GM21529 (cell line): ENCODE results near the gene ATF7.
"Not testable (repeated sequence)": the region's sequence is repeated elsewhere in the genome, so short reads cannot be mapped to it uniquely, and the experiment has no call there.

Source experiments
- ATAC-seq: cut with Tn5 transposase; IDR thresholded peaks from one replicate; pipeline ENCODE4 v1.9.1; 2021; ENCODE audit not compliant: unreplicated experiment

ATF7 gene

DNA sequence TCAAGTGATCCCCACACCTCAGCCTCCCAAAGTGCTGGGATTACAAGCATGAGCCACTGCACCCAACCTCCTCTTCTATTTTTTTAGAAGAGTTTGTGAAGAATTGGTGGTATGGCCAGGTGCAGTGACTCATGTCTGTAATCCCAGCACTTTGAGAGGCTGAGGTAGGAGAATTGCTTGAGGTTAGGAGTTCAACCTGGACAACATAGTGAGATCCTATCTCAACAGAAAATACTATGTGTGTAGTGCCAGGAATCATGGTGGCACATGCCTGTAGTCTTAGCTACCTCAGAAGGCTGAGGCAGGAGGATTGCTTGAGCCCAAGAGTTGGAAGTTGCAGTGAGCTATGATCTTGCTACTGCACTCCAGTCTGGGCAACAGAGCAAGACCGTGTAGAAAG lies 5.5 kb upstream of the ATF7 start:
- ATAC-seq: no peak

GRCh38 chr12:53627919-53628318 lies 1.7 kb upstream of the ATF7 start:
- ATAC-seq: no peak

GRCh38 chr12:53626702-53627169 lies 554 bp upstream of the ATF7 start:
- no peak for ATAC-seq

DNA sequence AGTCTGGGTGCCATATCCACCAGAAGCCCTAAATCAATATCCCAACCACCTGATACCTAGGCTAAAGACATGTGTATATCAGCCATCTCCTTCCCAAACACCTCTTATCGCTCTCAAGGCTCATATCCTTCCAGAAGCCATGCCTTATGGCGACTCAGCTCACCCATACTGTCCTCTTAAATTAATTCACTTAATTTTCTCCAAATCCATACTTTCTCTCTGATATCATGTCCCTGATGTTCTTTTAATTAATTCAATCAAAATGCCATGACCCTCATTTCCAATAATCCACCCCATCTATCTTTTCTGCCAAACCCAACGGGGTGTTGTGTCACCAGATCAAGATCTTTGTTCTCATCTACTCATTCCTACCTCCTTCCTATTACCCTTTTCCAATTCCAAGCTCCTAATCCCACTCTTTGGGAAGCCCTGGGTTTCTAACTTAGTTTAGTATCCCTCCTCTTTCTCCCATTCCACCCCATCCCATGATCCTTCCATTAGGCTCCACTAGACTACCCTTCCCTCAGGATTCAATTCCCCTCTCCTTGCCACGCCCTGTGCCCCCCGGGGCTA lies 723 bp downstream of the ATF7 start:
- ATAC-seq: no peak

- ATAC-seq: no peak
Observed at GRCh38 chr12:53624956-53625355, 1.2 kb downstream of the ATF7 start.

DNA sequence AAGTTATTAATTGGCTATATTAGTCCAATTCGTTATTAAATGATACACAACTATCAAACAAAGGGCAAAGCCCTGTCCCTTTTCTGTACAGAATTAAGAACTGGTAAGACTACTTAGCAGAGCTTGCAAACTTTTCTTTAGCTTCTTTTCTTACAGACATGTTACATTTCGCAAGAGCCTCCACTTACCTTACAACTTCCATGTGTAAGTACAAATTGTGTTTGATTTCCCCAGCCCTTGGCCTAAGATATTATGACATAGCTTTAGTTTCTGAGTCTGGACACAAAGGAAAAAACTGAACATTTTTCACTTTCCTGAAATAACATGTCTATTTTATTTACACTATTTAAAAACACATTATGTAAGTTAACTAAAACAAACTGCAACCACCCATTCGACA lies 1.7 kb downstream of the ATF7 start:
- no peak for ATAC-seq

DNA sequence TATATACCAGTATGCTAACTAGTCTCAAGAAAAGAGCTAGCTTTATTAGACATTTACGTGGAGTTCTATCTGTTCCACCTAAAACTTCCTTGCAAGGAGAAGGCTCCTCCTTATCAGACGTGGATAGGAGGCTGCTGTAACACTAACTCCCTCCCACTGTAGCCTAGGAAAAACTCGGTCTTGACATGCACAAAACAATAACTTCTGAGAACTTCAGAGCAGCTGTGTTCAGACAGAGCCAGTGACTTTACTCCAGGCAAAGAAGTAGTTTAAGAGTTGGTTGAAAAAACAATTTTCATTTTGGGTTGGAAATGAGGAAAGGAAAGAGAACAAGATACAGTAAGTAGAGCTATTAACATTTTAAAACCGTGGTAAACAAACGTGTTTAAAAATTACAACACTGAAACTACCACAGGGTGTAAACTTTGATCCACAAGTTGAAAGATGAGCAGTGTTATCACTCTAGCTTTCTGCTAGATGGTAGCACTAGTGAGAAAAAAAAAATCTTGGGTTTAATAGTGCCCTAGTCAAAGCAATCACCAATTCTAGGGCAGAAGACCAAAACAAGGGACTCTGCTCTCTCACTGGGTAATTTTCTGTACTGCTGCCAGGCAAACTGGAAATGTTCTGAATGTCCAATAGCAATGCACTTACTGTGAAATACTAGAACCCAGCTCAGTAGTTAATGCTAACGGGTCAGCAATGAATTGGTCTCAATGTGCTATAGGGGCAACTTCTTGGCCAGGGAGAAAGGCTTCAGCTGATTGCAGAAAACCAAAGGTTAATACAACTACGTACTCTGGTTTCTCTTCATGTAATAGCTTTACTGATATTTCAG lies 2.4 kb downstream of the ATF7 start:
- no peak for ATAC-seq

DNA sequence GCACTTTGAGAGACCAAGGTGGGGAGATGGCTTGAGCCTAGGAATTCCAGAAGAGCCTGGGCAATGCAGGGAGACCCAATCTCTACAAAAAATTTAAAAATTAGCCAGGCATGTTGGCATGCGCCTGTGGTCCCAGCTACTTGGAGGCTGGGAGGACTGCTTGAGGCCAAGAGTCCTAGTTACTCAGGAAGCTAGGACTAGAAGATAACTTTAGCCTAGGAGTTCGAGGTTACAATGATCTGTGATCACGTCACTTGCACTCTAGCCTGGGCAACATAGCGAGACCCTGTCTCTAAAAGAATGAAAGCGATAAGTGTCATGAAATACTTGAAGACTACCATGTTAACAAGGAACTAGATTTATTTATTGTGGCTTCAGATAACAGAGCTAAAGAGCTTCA lies 3.5 kb downstream of the ATF7 start:
- ATAC-seq: no peak

GRCh38 chr12:53618275-53618674 lies 7.9 kb downstream of the ATF7 start:
- no peak for ATAC-seq

- no peak for ATAC-seq
Observed at GRCh38 chr12:53617700-53618099, 8.5 kb downstream of the ATF7 start.

- no peak for ATAC-seq
Observed at GRCh38 chr12:53616950-53617349, 9.2 kb downstream of the ATF7 start.

DNA sequence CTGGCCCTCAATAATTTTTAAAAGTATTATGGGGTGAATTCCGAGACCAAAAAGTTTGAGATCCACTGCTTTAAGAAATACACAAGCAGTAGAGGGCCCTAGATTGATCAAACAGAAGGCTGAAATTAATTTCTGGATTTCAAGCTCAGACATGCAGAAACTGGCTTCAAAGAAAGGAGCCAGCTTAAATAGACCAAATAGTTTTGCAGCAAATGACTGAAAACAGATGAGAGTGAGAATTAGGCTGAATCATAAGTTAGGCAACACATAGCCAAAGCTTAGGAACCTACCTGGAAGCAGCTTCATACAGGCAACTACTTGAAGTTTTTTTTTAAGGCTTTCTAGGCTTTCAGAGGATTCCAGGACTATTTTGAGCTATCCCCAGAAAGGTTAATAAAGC lies 12.4 kb downstream of the ATF7 start:
- no peak for ATAC-seq

- no peak for ATAC-seq
Observed at GRCh38 chr12:53612978-53613377, 13.2 kb downstream of the ATF7 start.

- no peak for ATAC-seq
Observed at GRCh38 chr12:53611304-53611703, 14.9 kb downstream of the ATF7 start.

- not testable (repeated sequence) for ATAC-seq
Observed at GRCh38 chr12:53606688-53607087, 19.5 kb downstream of the ATF7 start.

- ATAC-seq: no peak
Observed at GRCh38 chr12:53604581-53604980, 21.6 kb downstream of the ATF7 start.

DNA sequence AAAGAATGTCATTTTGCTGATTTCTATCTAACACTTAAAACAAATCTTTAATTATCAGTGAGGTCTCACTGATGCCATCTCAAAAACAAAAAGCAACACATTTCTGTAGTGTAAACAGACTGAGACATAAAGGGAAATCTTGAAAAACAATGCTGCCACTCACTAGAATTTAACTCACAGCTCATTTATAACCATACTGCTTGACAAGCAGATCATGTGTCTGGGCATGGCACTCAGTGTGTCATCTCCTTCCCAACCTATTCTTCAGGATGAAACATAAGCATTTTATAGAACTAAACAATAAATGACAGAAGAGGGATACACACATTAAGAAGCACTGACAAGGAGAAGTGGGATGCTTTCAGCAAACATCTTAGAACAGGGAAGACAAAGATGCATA lies 22.4 kb downstream of the ATF7 start:
- ATAC-seq: no peak

DNA sequence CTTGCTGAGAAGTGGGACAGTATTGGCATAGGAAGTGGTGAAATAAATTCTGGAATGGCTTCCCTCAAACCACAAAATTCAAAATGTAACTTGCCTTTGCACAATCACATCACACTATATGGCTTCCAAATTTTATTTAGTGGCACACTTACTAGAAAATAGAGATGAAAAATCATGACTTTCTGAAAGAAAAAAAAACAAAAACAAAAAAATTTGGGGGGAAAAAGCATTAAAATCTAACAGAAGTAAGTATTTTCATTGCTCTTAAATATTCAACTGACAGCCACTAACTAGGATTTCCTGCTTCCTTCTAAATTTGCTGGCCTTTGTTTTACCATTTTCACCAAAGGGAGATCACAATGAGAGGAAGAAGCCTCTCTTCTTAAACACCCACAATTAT lies 23.0 kb downstream of the ATF7 start:
- ATAC-seq: no peak

- no peak for ATAC-seq
Observed at GRCh38 chr12:53602176-53602864, 23.9 kb downstream of the ATF7 start.

GRCh38 chr12:53601296-53601847 lies 24.8 kb downstream of the ATF7 start:
- no peak for ATAC-seq

DNA sequence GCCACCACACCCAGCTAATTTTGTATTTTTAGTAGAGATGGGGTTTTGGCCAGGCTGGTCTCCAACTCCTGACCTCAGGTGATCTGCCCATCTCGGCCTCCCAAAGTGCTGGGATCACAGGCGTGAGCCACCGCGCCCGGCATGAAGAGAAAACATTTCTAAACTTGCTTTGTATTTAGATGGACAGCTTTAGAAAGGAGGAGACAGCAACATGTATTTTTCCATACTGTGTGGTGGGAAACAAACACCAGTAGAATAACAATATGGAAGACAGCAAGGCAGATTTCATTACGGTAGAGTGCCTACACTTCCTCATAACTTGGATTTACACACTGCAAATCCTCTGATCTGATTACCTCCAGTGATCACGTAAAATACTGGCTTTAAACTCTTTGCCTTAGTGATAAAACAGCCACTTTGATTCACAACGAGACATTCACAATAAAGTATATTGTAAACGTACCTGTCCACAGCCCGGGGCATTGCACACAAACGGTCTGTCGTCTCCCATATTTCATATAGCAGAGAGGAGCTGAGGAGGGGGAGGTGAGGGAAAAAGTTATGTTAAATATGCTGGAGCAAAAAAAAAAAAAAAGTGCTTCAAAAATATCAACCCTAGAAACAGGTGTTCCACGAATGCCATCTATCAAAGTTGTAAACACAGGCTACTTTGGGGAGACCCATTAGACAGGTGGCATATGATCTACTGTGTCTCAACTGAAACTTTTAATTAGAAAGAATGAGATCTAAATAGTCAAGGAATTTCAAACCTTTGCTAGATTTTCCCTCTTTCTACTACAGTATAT lies 25.5 kb downstream of the ATF7 start:
- no peak for ATAC-seq
